ENCODE results near the gene PRDM15.

The PRDM15 gene

GRCh38 chr21:41815652-41816582, 63.2 kb downstream of the PRDM15 start:
- no peak overlapping the region for H3K27ac ChIP-seq (ENCODE audit: poor library complexity, severe bottlenecking)
- TF ChIP-seq CTCF (IDR thresholded peaks at IDR 0.05; ENCODE audit: poor library complexity, severe bottlenecking), result no peak
- no peaks in the 10 kb centered on the region for H3K4me1 ChIP-seq (ENCODE audit: insufficient read depth, poor library complexity, severe bottlenecking)
- DNase-seq (ENCODE audit: low spot score), result no peak
- H3K36me3 ChIP-seq (ENCODE audit: low read depth), result peaks cover 64% of the 10 kb centered on the region
- H3K9me3 ChIP-seq (ENCODE audit: severe bottlenecking), result no peaks in the 10 kb centered on the region
- ATAC-seq (ENCODE audit: low read depth), result no peak
- H3K27me3 ChIP-seq (ENCODE audit: insufficient read depth, poor library complexity, severe bottlenecking), result no peaks in the 10 kb centered on the region
- H3K4me3 ChIP-seq (ENCODE audit: severe bottlenecking), result no peak overlapping the region

- ATAC-seq (ENCODE audit: low read depth), result no peak
- DNase-seq (ENCODE audit: low spot score), result no peak
These were observed 65.9 kb downstream of the PRDM15 start for GRCh38 chr21:41813226-41813625.

GRCh38 chr21:41812679-41813078, 66.5 kb downstream of the PRDM15 start:
- H3K9me3 ChIP-seq (ENCODE audit: severe bottlenecking), result no peaks in the 10 kb centered on the region
- H3K27me3 ChIP-seq (ENCODE audit: insufficient read depth, poor library complexity, severe bottlenecking), result no peaks in the 10 kb centered on the region
- ATAC-seq (ENCODE audit: low read depth), result no peak
- peaks cover 74% of the 10 kb centered on the region for H3K36me3 ChIP-seq (ENCODE audit: low read depth)
- H3K4me3 ChIP-seq (ENCODE audit: severe bottlenecking), result no peak overlapping the region
- no peak for TF ChIP-seq CTCF (IDR thresholded peaks at IDR 0.05; ENCODE audit: poor library complexity, severe bottlenecking)
- H3K4me1 ChIP-seq (ENCODE audit: insufficient read depth, poor library complexity, severe bottlenecking), result no peaks in the 10 kb centered on the region
- no peak for DNase-seq (ENCODE audit: low spot score)
- H3K27ac ChIP-seq (ENCODE audit: poor library complexity, severe bottlenecking), result no peak overlapping the region

More at GRCh38 chr21:41813226-41813625, 65.9 kb downstream of the PRDM15 start:
- H3K4me1 ChIP-seq (ENCODE audit: insufficient read depth, poor library complexity, severe bottlenecking), result no peaks in the 10 kb centered on the region
- no peak overlapping the region for H3K27ac ChIP-seq (ENCODE audit: poor library complexity, severe bottlenecking)
- no peaks in the 10 kb centered on the region for H3K9me3 ChIP-seq (ENCODE audit: severe bottlenecking)
- no peak for TF ChIP-seq CTCF (IDR thresholded peaks at IDR 0.05; ENCODE audit: poor library complexity, severe bottlenecking)
- peaks cover 72% of the 10 kb centered on the region for H3K36me3 ChIP-seq (ENCODE audit: low read depth)
- no peaks in the 10 kb centered on the region for H3K27me3 ChIP-seq (ENCODE audit: insufficient read depth, poor library complexity, severe bottlenecking)
- H3K4me3 ChIP-seq (ENCODE audit: severe bottlenecking), result no peak overlapping the region

DNA sequence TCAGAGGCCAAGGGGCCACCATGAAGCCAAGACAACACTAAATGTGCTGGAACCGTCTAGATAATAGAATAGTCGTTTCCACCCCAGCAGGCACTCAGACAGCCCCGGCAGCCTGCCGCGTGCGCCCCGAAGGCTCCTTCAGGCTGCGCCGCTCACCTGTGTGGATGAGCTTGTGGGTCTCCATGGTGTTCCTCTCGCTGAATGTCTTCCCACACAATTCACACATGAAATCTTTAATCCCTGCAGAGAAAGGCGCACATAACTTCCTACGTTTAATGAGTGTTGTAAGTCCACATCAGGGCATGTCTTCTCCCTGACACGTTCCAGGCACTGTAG, 68.6 kb downstream of the PRDM15 start:
- H3K27ac ChIP-seq (ENCODE audit: poor library complexity, severe bottlenecking), result no peak overlapping the region

More for the DNA sequence above, 68.6 kb downstream of the PRDM15 start:
- Histone ChIP-seq H3K4me3 (ENCODE audit: severe bottlenecking) (no peak overlapping the region), H3K9me3 (ENCODE audit: severe bottlenecking) (no peaks in the 10 kb centered on the region), H3K27me3 (ENCODE audit: insufficient read depth, poor library complexity, severe bottlenecking) (no peaks in the 10 kb centered on the region), H3K36me3 (ENCODE audit: low read depth) (peaks cover 55% of the 10 kb centered on the region), H3K4me1 (ENCODE audit: insufficient read depth, poor library complexity, severe bottlenecking) (no peaks in the 10 kb centered on the region)
- DNase-seq (ENCODE audit: low spot score) (no peak), ATAC-seq (ENCODE audit: low read depth) (no peak)
- no peak for TF ChIP-seq CTCF (IDR thresholded peaks at IDR 0.05; ENCODE audit: poor library complexity, severe bottlenecking)
